ENCODE data around the gene ALDH18A1.

Gene ALDH18A1

DNA sequence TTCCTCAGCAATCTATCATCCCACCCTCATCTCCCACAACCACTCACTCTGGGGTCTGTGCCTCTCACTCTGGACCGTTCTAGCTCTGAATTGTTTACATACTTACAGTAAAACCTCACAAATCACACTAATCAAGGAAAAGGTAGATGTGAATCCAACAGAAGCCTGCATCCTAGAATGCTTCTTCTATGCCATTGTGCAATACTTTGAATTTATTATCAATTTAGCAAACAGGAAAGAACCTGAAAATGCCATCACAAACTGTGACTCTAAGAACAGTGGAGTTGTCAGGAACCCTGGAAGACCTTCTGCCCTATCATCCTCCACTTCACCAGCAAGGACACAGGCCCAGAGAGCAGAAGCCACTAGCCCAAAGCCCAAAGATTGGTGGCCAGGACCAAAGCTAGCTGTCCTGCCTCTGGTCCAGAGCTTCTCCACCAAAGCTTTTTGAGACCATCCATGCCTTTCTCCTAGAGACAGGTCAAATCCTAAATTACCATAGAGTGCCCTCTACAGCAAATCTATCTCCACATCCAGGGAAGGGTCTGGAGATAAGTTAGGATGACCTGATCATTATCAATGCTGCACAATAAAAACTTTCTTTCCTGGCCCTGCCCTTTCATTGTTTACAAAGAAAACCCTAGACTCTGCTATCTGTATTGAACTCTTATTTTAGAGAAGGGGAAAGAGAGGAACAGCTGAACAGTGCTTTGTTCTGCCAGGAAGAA lies 97.8 kb downstream of the ALDH18A1 start:
- Histone ChIP-seq H3K36me3 (ENCODE audit: insufficient read depth, low read length) (no peaks in the 10 kb centered on the region), H2AFZ (ENCODE audit: low read length) (no peak overlapping the region), H3F3A (ENCODE audit: insufficient read depth, low read length) (no peaks in the 10 kb centered on the region), H3K27me3 (ENCODE audit: insufficient read depth, low read length) (no peaks in the 10 kb centered on the region), H3K79me2 (ENCODE audit: insufficient read depth, low read length) (no peaks in the 10 kb centered on the region), H3K4me1 (ENCODE audit: insufficient read depth, low read length, severe bottlenecking) (no peaks in the 10 kb centered on the region), H3K4me3 (ENCODE audit: low read depth, low read length, poor library complexity, severe bottlenecking) (no peak overlapping the region), H3K9me3 (ENCODE audit: low read length) (no peaks in the 10 kb centered on the region), H3K27ac (ENCODE audit: low read depth, low read length, poor library complexity, severe bottlenecking) (no peak overlapping the region), H3K4me2 (ENCODE audit: low read length) (no peak overlapping the region), H3K9me2 (ENCODE audit: low read depth, low read length) (no peaks in the 10 kb centered on the region), H3K9ac (ENCODE audit: low read length) (no peak overlapping the region), H4K20me1 (ENCODE audit: insufficient read depth, low read length) (no peaks in the 10 kb centered on the region)
- no peak for TF ChIP-seq EZH2 (IDR thresholded peaks at IDR 0.05; ENCODE audit: borderline replicate concordance, low read length)
- TF ChIP-seq, protein P1, sequence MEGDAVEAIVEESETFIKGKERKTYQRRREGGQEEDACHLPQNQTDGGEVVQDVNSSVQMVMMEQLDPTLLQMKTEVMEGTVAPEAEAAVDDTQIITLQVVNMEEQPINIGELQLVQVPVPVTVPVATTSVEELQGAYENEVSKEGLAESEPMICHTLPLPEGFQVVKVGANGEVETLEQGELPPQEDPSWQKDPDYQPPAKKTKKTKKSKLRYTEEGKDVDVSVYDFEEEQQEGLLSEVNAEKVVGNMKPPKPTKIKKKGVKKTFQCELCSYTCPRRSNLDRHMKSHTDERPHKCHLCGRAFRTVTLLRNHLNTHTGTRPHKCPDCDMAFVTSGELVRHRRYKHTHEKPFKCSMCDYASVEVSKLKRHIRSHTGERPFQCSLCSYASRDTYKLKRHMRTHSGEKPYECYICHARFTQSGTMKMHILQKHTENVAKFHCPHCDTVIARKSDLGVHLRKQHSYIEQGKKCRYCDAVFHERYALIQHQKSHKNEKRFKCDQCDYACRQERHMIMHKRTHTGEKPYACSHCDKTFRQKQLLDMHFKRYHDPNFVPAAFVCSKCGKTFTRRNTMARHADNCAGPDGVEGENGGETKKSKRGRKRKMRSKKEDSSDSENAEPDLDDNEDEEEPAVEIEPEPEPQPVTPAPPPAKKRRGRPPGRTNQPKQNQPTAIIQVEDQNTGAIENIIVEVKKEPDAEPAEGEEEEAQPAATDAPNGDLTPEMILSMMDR (IDR thresholded peaks at IDR 0.05; ENCODE audit: low read length) = no peak

- Histone ChIP-seq H3K9me2 (ENCODE audit: low read depth, low read length) (no peaks in the 10 kb centered on the region), H3K9ac (ENCODE audit: low read length) (no peak overlapping the region), H3K79me2 (ENCODE audit: insufficient read depth, low read length) (no peaks in the 10 kb centered on the region), H3K9me3 (ENCODE audit: low read length) (no peaks in the 10 kb centered on the region), H3K27me3 (ENCODE audit: insufficient read depth, low read length) (no peaks in the 10 kb centered on the region), H3K36me3 (ENCODE audit: insufficient read depth, low read length) (no peaks in the 10 kb centered on the region), H3K4me2 (ENCODE audit: low read length) (no peak overlapping the region), H2AFZ (ENCODE audit: low read length) (no peak overlapping the region), H3K4me1 (ENCODE audit: insufficient read depth, low read length, severe bottlenecking) (no peaks in the 10 kb centered on the region), H3F3A (ENCODE audit: insufficient read depth, low read length) (no peaks in the 10 kb centered on the region), H3K27ac (ENCODE audit: low read depth, low read length, poor library complexity, severe bottlenecking) (no peak overlapping the region), H3K4me3 (ENCODE audit: low read depth, low read length, poor library complexity, severe bottlenecking) (no peak overlapping the region), H4K20me1 (ENCODE audit: insufficient read depth, low read length) (no peaks in the 10 kb centered on the region)
- TF ChIP-seq, protein P1 (IDR thresholded peaks at IDR 0.05; ENCODE audit: low read length) = no peak
- no peak for TF ChIP-seq EZH2 (IDR thresholded peaks at IDR 0.05; ENCODE audit: borderline replicate concordance, low read length)
Measured at GRCh38 chr10:95556994-95557767, 99.3 kb downstream of the ALDH18A1 start.

Measured in OCI-LY1 (cell line).